GM12892 (cell line): ENCODE measurements around the gene ATE1.

Experiments used
- POLR2A ChIP-seq: IDR thresholded peaks from 2 replicates; pipeline ENCODE4 v1.6.1; 2011; ENCODE audit warnings: low read depth, low read length, control low read depth
- POLR2AphosphoS5 ChIP-seq: IDR thresholded peaks from 2 replicates; pipeline ENCODE4 v1.6.1; 2011; ENCODE audit warnings: low read depth, low read length, control low read depth
- TAF1 ChIP-seq: IDR thresholded peaks from 2 replicates; pipeline ENCODE4 v1.6.1; 2011; ENCODE audit warnings: low read depth, mild to moderate bottlenecking, control low read depth, low read length, borderline replicate concordance

DNA sequence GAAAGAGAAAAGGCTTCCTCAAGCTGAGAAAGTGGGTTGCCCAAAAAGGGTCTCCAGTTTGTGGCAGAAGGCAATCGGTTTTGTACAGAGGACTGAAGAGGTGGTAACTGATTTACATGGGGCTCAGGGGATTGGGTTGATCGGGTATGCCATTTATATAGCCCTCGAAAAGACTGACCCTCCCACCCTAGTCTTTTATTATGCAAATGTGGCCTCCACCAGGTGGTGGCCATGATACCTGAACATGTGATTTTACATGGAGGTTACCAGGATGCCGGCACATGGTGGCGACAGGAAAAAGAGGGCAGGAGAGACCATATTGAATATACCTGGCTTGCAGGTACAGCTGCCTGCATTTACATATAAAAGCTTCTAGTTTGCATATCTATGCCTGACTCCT, 36.7 kb downstream of the ATE1 start:
- TF ChIP-seq TAF1 (no peak), POLR2A (no peak), POLR2AphosphoS5 (no peak)
